Gastrocnemius medialis (tissue), 4 donors: ENCODE results near the gene SETD1A.

Experiments
- POLR2A ChIP-seq, 2 donors: fragments of 450-650 bp; IDR thresholded peaks; one replicate each; pipeline ENCODE4 v1.6.1; 2017; ENCODE audit warnings: antibody characterized with exemption in 2 of 2, mild to moderate bottlenecking in 2 of 2, moderate library complexity in 2 of 2
- TF ChIP-seq, protein P1 (sequence below), 5 experiments: fragments of 450-650 bp in 3 of 5; fragments of 200-600 bp in 2 of 5; sonication (generic) in 2 of 5; IDR thresholded peaks in 4 of 5; conservative IDR thresholded peaks in 1 of 5; 1 replicate in 4 of 5; 2 replicates in 1 of 5; pipeline ENCODE4 v1.5.1; 2016 to 2019; ENCODE audit warnings: antibody characterized with exemption in 5 of 5, mild to moderate bottlenecking in 3 of 5, moderate library complexity in 3 of 5

GRCh38 chr16:30956601-30957455, 726 bp upstream of the SETD1A start:
- TF ChIP-seq, protein P1, sequence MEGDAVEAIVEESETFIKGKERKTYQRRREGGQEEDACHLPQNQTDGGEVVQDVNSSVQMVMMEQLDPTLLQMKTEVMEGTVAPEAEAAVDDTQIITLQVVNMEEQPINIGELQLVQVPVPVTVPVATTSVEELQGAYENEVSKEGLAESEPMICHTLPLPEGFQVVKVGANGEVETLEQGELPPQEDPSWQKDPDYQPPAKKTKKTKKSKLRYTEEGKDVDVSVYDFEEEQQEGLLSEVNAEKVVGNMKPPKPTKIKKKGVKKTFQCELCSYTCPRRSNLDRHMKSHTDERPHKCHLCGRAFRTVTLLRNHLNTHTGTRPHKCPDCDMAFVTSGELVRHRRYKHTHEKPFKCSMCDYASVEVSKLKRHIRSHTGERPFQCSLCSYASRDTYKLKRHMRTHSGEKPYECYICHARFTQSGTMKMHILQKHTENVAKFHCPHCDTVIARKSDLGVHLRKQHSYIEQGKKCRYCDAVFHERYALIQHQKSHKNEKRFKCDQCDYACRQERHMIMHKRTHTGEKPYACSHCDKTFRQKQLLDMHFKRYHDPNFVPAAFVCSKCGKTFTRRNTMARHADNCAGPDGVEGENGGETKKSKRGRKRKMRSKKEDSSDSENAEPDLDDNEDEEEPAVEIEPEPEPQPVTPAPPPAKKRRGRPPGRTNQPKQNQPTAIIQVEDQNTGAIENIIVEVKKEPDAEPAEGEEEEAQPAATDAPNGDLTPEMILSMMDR (IDR thresholded peaks at IDR 0.05 in 4 of 5, conservative IDR thresholded peaks at IDR 0.05 in 1 of 5), result no peak
- no peak for TF ChIP-seq POLR2A (IDR thresholded peaks at IDR 0.05)
